Neural progenitor cell (in vitro differentiated cells): Measurements from ENCODE around the gene NEMP1. TPM values are rescaled to one million over a fixed set of nuclear protein-coding genes. Genes with fewer than 3 reads are reported as not detected.

ENCODE experiments used
- DNase-seq: peaks from one replicate; pipeline ENCODE4 v3.0.0-alpha.2; 2016; ENCODE audit warnings: low spot score
- H2AFZ ChIP-seq: fragments of 200-600 bp; sonication (generic); replicated peaks from 2 replicates; pipeline ENCODE4 v1.6.1; 2016; ENCODE audit warnings: antibody characterized with exemption
- H3F3A ChIP-seq: fragments of 200-600 bp; sonication (generic); 2 replicates; pipeline ENCODE4 v1.6.1; 2016; ENCODE audit warnings: antibody characterized with exemption, low read depth
- H3K27ac ChIP-seq: fragments of 200-600 bp; sonication (generic); 2 replicates; pipeline ENCODE4 v1.5.1; 2016; ENCODE audit warnings: mild to moderate bottlenecking
- H3K27me3 ChIP-seq: fragments of 200-600 bp; sonication (generic); 2 replicates; pipeline ENCODE4 v1.6.1; 2016; ENCODE audit warnings: mild to moderate bottlenecking, moderate library complexity
- H3K36me3 ChIP-seq: fragments of 200-600 bp; sonication (generic); 2 replicates; pipeline ENCODE4 v1.5.1; 2016
- H3K4me1 ChIP-seq: fragments of 200-600 bp; sonication (generic); 2 replicates; pipeline ENCODE4 v1.6.1; 2016; ENCODE audit warnings: mixed run types
- H3K4me2 ChIP-seq: fragments of 200-600 bp; sonication (generic); 2 replicates; pipeline ENCODE4 v1.6.1; 2016
- H3K4me3 ChIP-seq: fragments of 200-600 bp; sonication (generic); 2 replicates; pipeline ENCODE4 v1.5.1; 2016
- H3K79me2 ChIP-seq: fragments of 200-600 bp; sonication (generic); 2 replicates; pipeline ENCODE4 v1.6.1; 2016; ENCODE audit warnings: low read depth
- H3K9ac ChIP-seq: fragments of 200-600 bp; sonication (generic); 2 replicates; pipeline ENCODE4 v1.6.1; 2016
- H3K9me3 ChIP-seq: fragments of 200-600 bp; sonication (generic); 2 replicates; pipeline ENCODE4 v1.5.1; 2016; ENCODE audit warnings: low read depth
- H4K20me1 ChIP-seq: fragments of 200-600 bp; sonication (generic); 2 replicates; pipeline ENCODE4 v1.6.1; 2016; ENCODE audit warnings: low read depth
- H3K27ac Mint-ChIP-seq: 3 replicates; pipeline ENCODE4 v1.8.0; 2021; ENCODE audit warnings: mixed read lengths
- H3K27me3 Mint-ChIP-seq: 2 replicates; pipeline ENCODE4 v1.8.0; 2022; ENCODE audit warnings: low read depth, mild to moderate bottlenecking, inconsistent platforms, moderate library complexity, mixed read lengths; ENCODE audit not compliant: insufficient read depth
- H3K36me3 Mint-ChIP-seq: 3 replicates; pipeline ENCODE4 v1.8.0; 2021; ENCODE audit warnings: mixed read lengths
- H3K4me1 Mint-ChIP-seq: 3 replicates; pipeline ENCODE4 v1.8.0; 2021; ENCODE audit warnings: mixed read lengths
- H3K4me3 Mint-ChIP-seq: 3 replicates; pipeline ENCODE4 v1.8.0; 2021; ENCODE audit warnings: mild to moderate bottlenecking, moderate library complexity, mixed read lengths
- H3K9me3 Mint-ChIP-seq: 3 replicates; pipeline ENCODE4 v1.8.0; 2020; ENCODE audit warnings: mixed read lengths
- CTCF ChIP-seq: fragments of 200-600 bp; sonication (generic); IDR thresholded peaks from 2 replicates; pipeline ENCODE4 v1.5.1; 2017; ENCODE audit warnings: antibody characterized with exemption, mild to moderate bottlenecking
- EZH2 ChIP-seq: fragments of 200-600 bp; sonication (generic); IDR thresholded peaks from 2 replicates; pipeline ENCODE4 v1.6.1; 2017; ENCODE audit warnings: antibody characterized with exemption, mild to moderate bottlenecking, moderate library complexity
- EZH2phosphoT487 ChIP-seq: fragments of 200-600 bp; sonication (generic); IDR thresholded peaks from 2 replicates; pipeline ENCODE4 v1.6.1; 2017; ENCODE audit warnings: antibody characterized with exemption
- total RNA-seq: library from RNA; depleted of rRNA; stranded (reverse); fragments of >200 nt; gene quantifications from 2 replicates; pipeline ENCODE4 v1.2.3, GENCODE V29; 2015; ENCODE audit warnings: low replicate concordance

Gene NEMP1, protein sequence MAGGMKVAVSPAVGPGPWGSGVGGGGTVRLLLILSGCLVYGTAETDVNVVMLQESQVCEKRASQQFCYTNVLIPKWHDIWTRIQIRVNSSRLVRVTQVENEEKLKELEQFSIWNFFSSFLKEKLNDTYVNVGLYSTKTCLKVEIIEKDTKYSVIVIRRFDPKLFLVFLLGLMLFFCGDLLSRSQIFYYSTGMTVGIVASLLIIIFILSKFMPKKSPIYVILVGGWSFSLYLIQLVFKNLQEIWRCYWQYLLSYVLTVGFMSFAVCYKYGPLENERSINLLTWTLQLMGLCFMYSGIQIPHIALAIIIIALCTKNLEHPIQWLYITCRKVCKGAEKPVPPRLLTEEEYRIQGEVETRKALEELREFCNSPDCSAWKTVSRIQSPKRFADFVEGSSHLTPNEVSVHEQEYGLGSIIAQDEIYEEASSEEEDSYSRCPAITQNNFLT
- 55.3 and 72.0 TPM in 2 replicates for total RNA-seq

DNA sequence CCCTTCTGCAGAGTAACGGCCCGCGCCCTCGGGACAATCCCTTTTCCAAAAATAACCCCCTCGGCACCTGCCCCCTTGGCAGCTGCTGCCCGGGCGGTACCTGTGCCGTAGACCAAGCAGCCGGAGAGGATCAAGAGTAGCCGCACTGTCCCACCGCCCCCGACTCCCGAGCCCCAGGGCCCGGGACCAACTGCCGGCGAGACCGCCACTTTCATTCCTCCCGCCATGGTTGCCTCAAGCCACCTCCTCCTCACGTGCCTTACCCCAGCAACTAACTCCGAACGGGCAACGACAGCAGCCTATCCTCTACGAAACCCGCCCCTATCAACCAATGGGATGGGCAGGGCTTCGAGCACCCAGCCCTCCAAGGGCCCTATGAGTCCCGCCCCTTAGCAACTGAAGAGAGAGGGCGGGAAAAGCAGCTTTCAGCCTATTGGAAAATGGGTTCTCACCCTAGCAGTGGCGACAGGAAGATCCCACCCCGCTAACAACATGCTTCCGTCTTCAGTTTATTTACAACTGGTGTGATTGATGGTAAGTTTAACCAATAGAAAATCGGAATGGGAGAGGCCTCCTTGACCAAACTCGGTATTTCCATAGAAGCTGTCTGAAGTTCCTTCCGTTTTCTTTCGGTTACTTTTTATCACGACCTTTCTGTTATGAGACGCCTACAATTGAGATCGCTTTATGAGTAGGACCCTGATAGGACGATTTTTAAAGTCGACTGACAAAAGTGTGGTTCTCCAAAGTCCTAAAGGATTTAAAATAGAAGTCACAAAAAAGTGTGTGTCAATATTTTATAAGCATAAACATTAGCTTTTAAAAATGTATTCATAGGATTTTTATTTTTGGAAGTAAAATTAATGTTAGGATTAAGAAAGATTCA is at the start of gene NEMP1:
TSS of gene NEMP1 (minus strand) at position 273 of the 886 bp plus-strand sequence. CDS start at position 227, 46 bp downstream.
- H3K9ac ChIP-seq: peak within 1 kb of the TSS; percentile 71

DNA sequence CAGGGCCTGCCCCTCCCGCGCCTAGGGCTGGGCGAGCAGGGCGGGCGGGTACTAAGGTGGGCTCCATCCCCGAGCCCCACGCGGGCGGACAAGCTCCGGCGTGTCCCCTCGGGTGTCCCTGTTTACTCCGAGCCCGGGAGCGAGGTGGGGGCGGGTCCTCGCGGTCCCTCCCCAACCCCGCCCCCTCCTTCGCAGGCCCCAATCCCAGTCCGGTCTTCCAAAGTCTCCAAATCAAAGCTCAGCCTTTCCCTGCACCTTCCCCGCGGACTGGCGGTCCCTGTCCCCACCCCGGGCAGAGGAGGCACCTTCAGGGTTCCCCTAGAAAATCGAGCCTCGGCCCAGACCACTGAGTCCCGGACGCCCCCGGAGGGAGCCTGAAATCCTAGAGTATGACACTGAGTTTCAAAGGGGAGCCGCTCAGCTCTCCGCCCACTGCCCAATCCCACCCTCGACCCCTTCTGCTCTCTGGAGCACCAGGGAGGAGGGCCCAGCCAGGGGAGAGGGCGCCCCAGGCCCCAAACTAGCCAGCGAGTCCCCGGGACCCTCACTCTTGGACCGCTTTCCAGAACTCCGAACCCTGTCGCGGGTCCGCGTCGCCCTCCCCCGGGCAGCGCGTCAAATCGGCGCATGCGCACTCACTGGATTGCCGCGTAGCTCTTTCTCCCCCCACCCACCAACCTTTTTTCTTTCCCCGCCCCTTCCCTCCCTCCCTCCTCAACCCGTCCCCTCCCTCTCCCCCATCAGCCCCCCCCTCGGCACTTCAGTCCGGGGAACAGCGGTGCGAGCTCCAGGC is 49.3 kb upstream of the NEMP1 start, which contains the start of gene LRP1:
TSS of gene LRP1 (plus strand) at position 758 of the 793 bp plus-strand sequence. CDS start 482 bp downstream, outside the sequence.
- H3K27ac Mint-ChIP-seq: no peak within 1 kb of the TSS
- peaks cover 40% of the 10 kb centered on the region for H3K4me1 Mint-ChIP-seq
- peaks cover 36% of the 10 kb centered on the region for H4K20me1 ChIP-seq
- DNase-seq: peak; percentile 91
- peaks cover 33% of the 10 kb centered on the region for H3K4me1 ChIP-seq
- TF ChIP-seq EZH2phosphoT487: no peak
- no peak for TF ChIP-seq EZH2
- no peak for TF ChIP-seq CTCF
- peak within 1 kb of the TSS; percentile 65 for H3K9ac ChIP-seq
- no peaks in the 10 kb centered on the region for H3K9me3 ChIP-seq
- H3K36me3 Mint-ChIP-seq: no peaks in the 10 kb centered on the region
- H3K4me3 Mint-ChIP-seq: peak within 1 kb of the TSS; percentile 93
- H3K27me3 Mint-ChIP-seq: peaks cover 14% of the 10 kb centered on the region
- H3K79me2 ChIP-seq: peaks cover 46% of the 10 kb centered on the region
- H3K36me3 ChIP-seq: no peaks in the 10 kb centered on the region
- no peaks in the 10 kb centered on the region for H3K9me3 Mint-ChIP-seq
- peak within 1 kb of the TSS; percentile 74 for H3K4me3 ChIP-seq
- peak within 1 kb of the TSS; percentile 69 for H2AFZ ChIP-seq
- no peak within 1 kb of the TSS for H3K27ac ChIP-seq
- H3K27me3 ChIP-seq: no peaks in the 10 kb centered on the region
- peak within 1 kb of the TSS; percentile 87 for H3K4me2 ChIP-seq
- H3F3A ChIP-seq: peaks cover 27% of the 10 kb centered on the region

More for the DNA sequence above, at the start of gene NEMP1:
- Histone ChIP-seq H3F3A (peaks cover 6% of the 10 kb centered on the region), H3K9me3 (no peaks in the 10 kb centered on the region), H2AFZ (no peak within 1 kb of the TSS), H3K27me3 (no peaks in the 10 kb centered on the region), H3K4me1 (peaks cover 12% of the 10 kb centered on the region), H3K4me3 (peak within 1 kb of the TSS; percentile 84), H3K36me3 (no peaks in the 10 kb centered on the region), H3K79me2 (peaks cover 48% of the 10 kb centered on the region), H3K4me2 (peak within 1 kb of the TSS; percentile 94), H4K20me1 (peaks cover 11% of the 10 kb centered on the region), H3K27ac (peak within 1 kb of the TSS; percentile 46)
- H3K36me3 Mint-ChIP-seq: peaks cover 2% of the 10 kb centered on the region
- H3K27ac Mint-ChIP-seq: peak within 1 kb of the TSS; percentile 96
- peak; percentile 100 for DNase-seq
- H3K27me3 Mint-ChIP-seq: no peaks in the 10 kb centered on the region
- H3K4me3 Mint-ChIP-seq: peak within 1 kb of the TSS; percentile 98
- H3K9me3 Mint-ChIP-seq: no peaks in the 10 kb centered on the region
- TF ChIP-seq CTCF: no peak
- no peak for TF ChIP-seq EZH2
- no peak for TF ChIP-seq EZH2phosphoT487
- peaks cover 18% of the 10 kb centered on the region for H3K4me1 Mint-ChIP-seq

- peaks cover 14% of the 10 kb centered on the region for H3K27me3 Mint-ChIP-seq
- DNase-seq: peak; percentile 88
- Histone ChIP-seq H3K27ac (no peak overlapping the region), H3K4me3 (peak overlapping the region; percentile 74), H3F3A (peaks cover 26% of the 10 kb centered on the region), H3K4me1 (peaks cover 26% of the 10 kb centered on the region), H3K27me3 (no peaks in the 10 kb centered on the region), H3K9ac (no peak overlapping the region), H3K36me3 (no peaks in the 10 kb centered on the region), H3K9me3 (no peaks in the 10 kb centered on the region), H3K4me2 (peak overlapping the region; percentile 87), H3K79me2 (peaks cover 39% of the 10 kb centered on the region), H2AFZ (peak overlapping the region; percentile 69), H4K20me1 (peaks cover 29% of the 10 kb centered on the region)
- H3K4me1 Mint-ChIP-seq: peaks cover 33% of the 10 kb centered on the region
- no peaks in the 10 kb centered on the region for H3K36me3 Mint-ChIP-seq
- H3K4me3 Mint-ChIP-seq: peak overlapping the region; percentile 93
- TF ChIP-seq CTCF: peak; percentile 46
- no peak for TF ChIP-seq EZH2
- H3K9me3 Mint-ChIP-seq: peaks cover 1% of the 10 kb centered on the region
- H3K27ac Mint-ChIP-seq: no peak overlapping the region
Observed at GRCh38 chr12:57127101-57127725, 48.6 kb upstream of the NEMP1 start.
